Measurements from ENCODE around the gene NKD1.
A peak's percentile ranks its signal among the peaks of the same experiment; 100 is the strongest.

NKD1 gene

DNA sequence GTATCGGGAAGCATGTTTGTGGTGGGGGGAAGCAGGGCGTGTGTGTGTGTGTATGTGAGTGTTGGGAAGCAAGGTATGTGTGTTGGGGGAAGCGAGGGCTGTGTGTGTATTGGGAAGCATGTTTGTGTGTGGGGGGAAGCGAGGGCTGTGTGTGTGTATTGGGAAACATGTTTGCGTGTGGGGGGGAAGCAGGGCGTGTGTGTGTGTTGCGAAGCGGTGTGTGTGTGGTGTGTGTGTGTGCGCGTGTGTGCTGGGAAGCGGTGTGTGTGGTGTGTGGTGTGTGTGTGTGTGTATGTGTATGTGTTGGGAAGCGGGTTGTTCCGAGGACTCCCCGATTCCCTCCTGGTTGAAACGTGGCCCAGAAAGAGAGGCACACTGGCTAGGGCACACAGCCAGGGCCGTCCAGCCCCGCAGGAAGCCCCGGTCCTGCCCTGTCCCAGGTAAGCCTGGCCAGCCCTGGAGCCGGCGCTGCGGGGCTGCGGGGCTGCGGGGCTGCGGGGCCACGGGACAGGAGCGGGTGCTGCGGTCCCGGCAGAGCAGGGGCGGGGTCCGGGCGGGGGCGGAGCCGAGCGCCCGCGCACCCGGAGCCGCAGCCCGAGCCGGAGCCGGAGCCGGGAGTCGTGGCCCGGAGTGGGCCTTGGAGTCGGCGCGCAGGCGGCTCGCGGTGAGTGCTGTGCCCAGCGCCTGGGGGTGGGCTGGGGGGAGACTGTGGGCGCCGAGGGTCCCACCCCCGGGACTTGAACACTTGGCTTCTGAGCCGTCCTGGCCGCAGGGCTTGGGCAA is 145.0 kb downstream of the NKD1 start, which contains the start of gene NOD2:
Gene NOD2 (plus strand): TSS at position 608 of the 783 bp plus-strand sequence. CDS start 5,890 bp downstream, outside the sequence.
- no peak for DNase-seq
- H3K27ac ChIP-seq: no peak within 1 kb of the TSS
- H3K4me3 ChIP-seq (ENCODE audit: low read depth, low read length): peak within 1 kb of the TSS; percentile 24
- in situ Hi-C loops (cut with HindIII; ENCODE audit: low pct_ligation_motif_present, low sequenced_read_pairs): no loop called here
- no peaks in the 10 kb centered on the region for H3K36me3 ChIP-seq (replicated peaks)
- H3K27me3 ChIP-seq (replicated peaks): peaks cover 7% of the 10 kb centered on the region
- TF ChIP-seq, protein P1, sequence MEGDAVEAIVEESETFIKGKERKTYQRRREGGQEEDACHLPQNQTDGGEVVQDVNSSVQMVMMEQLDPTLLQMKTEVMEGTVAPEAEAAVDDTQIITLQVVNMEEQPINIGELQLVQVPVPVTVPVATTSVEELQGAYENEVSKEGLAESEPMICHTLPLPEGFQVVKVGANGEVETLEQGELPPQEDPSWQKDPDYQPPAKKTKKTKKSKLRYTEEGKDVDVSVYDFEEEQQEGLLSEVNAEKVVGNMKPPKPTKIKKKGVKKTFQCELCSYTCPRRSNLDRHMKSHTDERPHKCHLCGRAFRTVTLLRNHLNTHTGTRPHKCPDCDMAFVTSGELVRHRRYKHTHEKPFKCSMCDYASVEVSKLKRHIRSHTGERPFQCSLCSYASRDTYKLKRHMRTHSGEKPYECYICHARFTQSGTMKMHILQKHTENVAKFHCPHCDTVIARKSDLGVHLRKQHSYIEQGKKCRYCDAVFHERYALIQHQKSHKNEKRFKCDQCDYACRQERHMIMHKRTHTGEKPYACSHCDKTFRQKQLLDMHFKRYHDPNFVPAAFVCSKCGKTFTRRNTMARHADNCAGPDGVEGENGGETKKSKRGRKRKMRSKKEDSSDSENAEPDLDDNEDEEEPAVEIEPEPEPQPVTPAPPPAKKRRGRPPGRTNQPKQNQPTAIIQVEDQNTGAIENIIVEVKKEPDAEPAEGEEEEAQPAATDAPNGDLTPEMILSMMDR (IDR thresholded peaks at IDR 0.05; ENCODE audit: low read depth, low read length, missing control alignments): no peak

DNA sequence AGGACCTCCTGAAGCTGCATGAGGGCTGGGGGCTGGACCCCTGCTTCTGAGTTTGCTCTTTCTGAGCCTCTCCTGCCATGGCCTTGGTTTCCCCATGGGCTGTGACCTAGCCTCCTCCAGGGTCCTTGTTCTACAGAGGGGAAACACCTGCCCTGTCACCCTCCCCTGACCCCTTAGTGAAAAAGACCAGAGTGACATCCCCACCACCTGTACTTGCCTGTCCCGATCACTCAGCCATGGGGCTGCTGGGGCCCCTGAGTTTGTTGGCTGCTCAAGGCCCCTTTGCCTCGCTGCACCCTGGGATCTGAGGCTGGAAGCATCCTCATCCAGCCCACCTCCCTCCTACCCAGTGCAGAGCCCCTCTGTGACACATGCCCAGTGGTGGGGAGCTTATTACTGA is 146.0 kb downstream of the NKD1 start:
- Histone ChIP-seq H3K36me3 (replicated peaks) (no peaks in the 10 kb centered on the region), H3K27ac (no peak overlapping the region)

DNA sequence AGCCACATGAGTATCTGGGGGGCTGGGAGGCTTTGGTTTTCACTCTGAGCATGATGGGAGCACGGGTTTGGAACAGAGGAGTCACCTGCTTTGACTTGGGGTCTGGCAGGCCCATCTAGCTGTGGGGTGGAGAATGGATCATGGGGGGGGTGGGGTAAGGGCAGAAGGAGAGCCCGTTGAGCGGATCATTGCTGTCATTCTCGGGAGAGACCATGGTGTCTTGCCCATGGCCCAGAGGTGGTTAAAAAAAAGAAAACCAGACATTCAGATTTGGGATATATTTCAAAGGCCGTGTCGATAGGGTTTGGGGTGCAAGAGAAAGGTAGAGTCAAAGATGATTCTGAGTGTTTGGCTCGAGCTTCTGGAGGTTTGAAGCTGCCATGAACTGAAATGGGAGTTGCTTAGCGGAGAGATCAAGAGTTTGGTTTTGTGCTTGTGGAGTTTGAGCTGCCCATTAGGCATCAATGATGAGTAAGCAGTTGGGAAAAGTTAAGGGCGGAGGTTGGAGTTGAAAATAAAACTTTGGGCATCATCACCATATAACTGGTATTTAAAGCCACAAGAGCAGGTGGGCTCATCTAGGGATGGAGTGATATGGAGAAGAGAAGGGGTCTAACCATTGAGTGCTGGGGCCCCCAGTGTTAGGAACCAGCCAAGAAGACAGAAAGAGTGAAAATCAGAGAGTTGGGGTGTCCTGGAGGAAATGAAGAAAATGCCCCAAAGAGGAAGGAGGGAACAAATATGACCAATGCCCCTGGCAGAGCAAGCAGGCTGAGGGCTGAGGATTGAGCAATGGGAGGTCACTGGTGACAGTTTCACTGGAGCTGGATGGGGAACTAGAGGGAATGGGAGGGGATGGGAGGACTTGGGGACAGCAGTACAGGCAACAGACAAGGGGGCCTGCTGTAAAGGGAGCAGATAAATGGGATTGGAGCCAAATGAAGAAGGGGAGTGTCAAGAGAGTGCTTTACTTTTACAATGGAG is 147.1 kb downstream of the NKD1 start:
- H3K36me3 ChIP-seq (replicated peaks): no peaks in the 10 kb centered on the region
- no peak overlapping the region for H3K27ac ChIP-seq
- no peak for DNase-seq
- H3K4me3 ChIP-seq (ENCODE audit: low read depth, low read length): no peak overlapping the region
- peaks cover 7% of the 10 kb centered on the region for H3K27me3 ChIP-seq (replicated peaks)
- in situ Hi-C loops (cut with HindIII; ENCODE audit: low pct_ligation_motif_present, low sequenced_read_pairs): no loop called here
- TF ChIP-seq, protein P1 (IDR thresholded peaks at IDR 0.05; ENCODE audit: low read depth, low read length, missing control alignments): no peak

More for the DNA sequence above, 146.0 kb downstream of the NKD1 start:
- no peak for DNase-seq
- in situ Hi-C loops (cut with HindIII; ENCODE audit: low pct_ligation_motif_present, low sequenced_read_pairs): no loop called here
- TF ChIP-seq, protein P1 (IDR thresholded peaks at IDR 0.05; ENCODE audit: low read depth, low read length, missing control alignments): no peak
- Histone ChIP-seq H3K27me3 (replicated peaks) (peaks cover 7% of the 10 kb centered on the region), H3K4me3 (ENCODE audit: low read depth, low read length) (no peak overlapping the region)

DNA sequence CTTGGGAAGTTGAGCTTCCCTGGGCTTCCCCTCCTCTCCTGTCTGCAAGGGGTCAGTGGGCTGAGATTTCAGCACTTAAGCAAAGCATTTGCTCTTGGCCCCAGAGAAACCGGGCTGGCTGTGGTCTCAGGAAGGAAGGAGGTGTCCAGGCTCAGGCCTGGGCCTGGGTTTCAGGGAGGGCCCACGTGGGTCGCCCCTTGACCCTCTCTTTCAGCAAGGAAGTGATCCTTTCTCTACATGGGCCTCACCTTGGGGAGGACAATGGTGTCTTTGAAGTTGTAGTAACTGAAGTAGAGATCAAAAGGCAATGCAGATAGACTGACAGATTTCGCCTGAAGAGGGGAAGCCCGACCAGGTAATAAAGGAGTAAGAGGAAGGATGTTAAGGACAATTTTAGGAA is 147.9 kb downstream of the NKD1 start:
- Histone ChIP-seq H3K27me3 (replicated peaks) (peaks cover 7% of the 10 kb centered on the region), H3K36me3 (replicated peaks) (no peaks in the 10 kb centered on the region), H3K4me3 (ENCODE audit: low read depth, low read length) (no peak overlapping the region), H3K27ac (no peak overlapping the region)
- in situ Hi-C loops (cut with HindIII; ENCODE audit: low pct_ligation_motif_present, low sequenced_read_pairs): no loop called here
- TF ChIP-seq, protein P1 (IDR thresholded peaks at IDR 0.05; ENCODE audit: low read depth, low read length, missing control alignments): no peak
- DNase-seq: no peak

DNA sequence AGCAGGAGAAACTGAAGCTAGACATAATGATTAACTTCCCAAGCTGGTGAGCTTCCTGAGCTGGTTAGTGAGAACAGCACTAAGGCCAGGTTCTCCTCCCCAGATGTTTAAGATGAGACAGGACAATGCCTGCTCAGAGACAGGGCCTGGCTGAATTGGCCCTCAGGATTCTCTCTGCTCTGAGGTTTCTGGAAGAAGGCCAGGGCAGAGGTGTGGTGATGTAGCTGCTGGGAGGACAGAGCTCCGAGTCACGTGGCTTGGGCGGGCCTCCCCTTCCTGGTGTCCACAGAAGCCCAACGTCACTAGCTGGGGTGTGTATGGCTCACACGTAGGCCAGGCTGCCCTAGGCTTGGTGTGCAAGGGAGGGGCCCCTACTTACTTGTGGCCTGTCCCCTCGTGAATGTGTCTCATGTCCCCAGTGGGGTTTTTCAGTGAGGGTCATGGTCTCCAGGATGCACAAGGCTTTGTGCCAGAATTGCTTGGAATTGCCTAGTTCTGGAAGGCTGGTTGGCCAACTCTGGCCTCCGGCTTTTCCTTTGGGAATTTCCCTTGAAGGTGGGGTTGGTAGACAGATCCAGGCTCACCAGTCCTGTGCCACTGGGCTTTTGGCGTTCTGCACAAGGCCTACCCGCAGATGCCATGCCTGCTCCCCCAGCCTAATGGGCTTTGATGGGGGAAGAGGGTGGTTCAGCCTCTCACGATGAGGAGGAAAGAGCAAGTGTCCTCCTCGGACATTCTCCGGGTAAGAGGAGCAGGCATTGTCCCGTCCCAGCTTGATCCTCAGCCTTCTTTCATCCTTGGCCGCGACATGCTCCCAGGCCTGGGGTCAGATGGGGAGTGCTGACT is 148.6 kb downstream of the NKD1 start:
- no peak overlapping the region for H3K27ac ChIP-seq
- no peaks in the 10 kb centered on the region for H3K36me3 ChIP-seq (replicated peaks)
- no peak overlapping the region for H3K4me3 ChIP-seq (ENCODE audit: low read depth, low read length)
- DNase-seq: peak; percentile 64
- peaks cover 7% of the 10 kb centered on the region for H3K27me3 ChIP-seq (replicated peaks)
- in situ Hi-C loops (cut with HindIII; ENCODE audit: low pct_ligation_motif_present, low sequenced_read_pairs): no loop called here
- TF ChIP-seq, protein P1 (IDR thresholded peaks at IDR 0.05; ENCODE audit: low read depth, low read length, missing control alignments): no peak
